Measurements from ENCODE around the gene GOLGA8J.
"Not testable (repeated sequence)": the region's sequence is repeated elsewhere in the genome, so short reads cannot be mapped to it uniquely, and the experiment has no call there.

The GOLGA8J gene

GRCh38 chr15:30103941-30104507 lies 21.3 kb downstream of the GOLGA8J start:
- not testable (repeated sequence) for H3K36me3 ChIP-seq (ENCODE audit: control insufficient read depth in 1 of 2, insufficient read depth in 2 of 2, low read length in 2 of 2); H3K27me3 ChIP-seq (ENCODE audit: insufficient read depth, low read length); H3K4ac ChIP-seq (ENCODE audit: low read depth, low read length); H2BK120ac ChIP-seq (ENCODE audit: insufficient read depth, low read length, poor library complexity); H3K18ac ChIP-seq (ENCODE audit: low read length); H4K91ac ChIP-seq (ENCODE audit: low read depth, low read length); DNase-seq; H2BK12ac ChIP-seq (ENCODE audit: low read length); H3K27ac ChIP-seq (ENCODE audit: low read depth, low read length); H2AFZ ChIP-seq (ENCODE audit: insufficient read depth, low read length, poor library complexity); H3K79me2 ChIP-seq (ENCODE audit: control insufficient read depth, insufficient read depth, low read length, poor library complexity); H3K9me3 ChIP-seq (ENCODE audit: insufficient read depth, low read depth, low read length); H3K9ac ChIP-seq (ENCODE audit: low read length); H4K12ac ChIP-seq (ENCODE audit: low read depth, low read length); H2AK5ac ChIP-seq (ENCODE audit: low read length); H2BK5ac ChIP-seq (ENCODE audit: low read depth, low read length, poor library complexity); H3K14ac ChIP-seq (ENCODE audit: low read length); H3K23ac ChIP-seq (ENCODE audit: low read length); H4K8ac ChIP-seq (ENCODE audit: low read depth, low read length); H3K4me1 ChIP-seq (ENCODE audit: control insufficient read depth in 1 of 2, insufficient read depth in 2 of 2, low read length in 2 of 2); H3K79me1 ChIP-seq (ENCODE audit: low read length)
- Histone ChIP-seq H3K4me3 (ENCODE audit: low read depth, low read length) (peak overlapping the region; percentile 68), H3K4me2 (ENCODE audit: low read length) (peak overlapping the region; percentile 75)
- no CpG with 5 or more reads among the region's 42 CpGs for WGBS (ENCODE audit: extremely low coverage, insufficient coverage, insufficient read length)

GRCh38 chr15:30110591-30110990 lies 27.8 kb downstream of the GOLGA8J start:
- not testable (repeated sequence) for H3K27ac ChIP-seq (ENCODE audit: low read depth, low read length); H2AK5ac ChIP-seq (ENCODE audit: low read length); H3K18ac ChIP-seq (ENCODE audit: low read length); H3K4ac ChIP-seq (ENCODE audit: low read depth, low read length); H3K79me1 ChIP-seq (ENCODE audit: low read length); H3K23ac ChIP-seq (ENCODE audit: low read length); H2AFZ ChIP-seq (ENCODE audit: insufficient read depth, low read length, poor library complexity); H3K4me3 ChIP-seq (ENCODE audit: low read depth, low read length); H4K12ac ChIP-seq (ENCODE audit: low read depth, low read length); H3K27me3 ChIP-seq (ENCODE audit: insufficient read depth, low read length); H4K8ac ChIP-seq (ENCODE audit: low read depth, low read length); H3K14ac ChIP-seq (ENCODE audit: low read length); H3K4me1 ChIP-seq (ENCODE audit: control insufficient read depth in 1 of 2, insufficient read depth in 2 of 2, low read length in 2 of 2); H3K9ac ChIP-seq (ENCODE audit: low read length); H3K4me2 ChIP-seq (ENCODE audit: low read length); H3K79me2 ChIP-seq (ENCODE audit: control insufficient read depth, insufficient read depth, low read length, poor library complexity); H4K91ac ChIP-seq (ENCODE audit: low read depth, low read length); H3K9me3 ChIP-seq (ENCODE audit: insufficient read depth, low read depth, low read length); H2BK120ac ChIP-seq (ENCODE audit: insufficient read depth, low read length, poor library complexity); H3K36me3 ChIP-seq (ENCODE audit: control insufficient read depth in 1 of 2, insufficient read depth in 2 of 2, low read length in 2 of 2); H2BK12ac ChIP-seq (ENCODE audit: low read length); DNase-seq; H2BK5ac ChIP-seq (ENCODE audit: low read depth, low read length, poor library complexity)
- WGBS (ENCODE audit: extremely low coverage, insufficient coverage, insufficient read length), result no CpG with 5 or more reads among the region's 4 CpGs

GRCh38 chr15:30130066-30130465 lies 47.3 kb downstream of the GOLGA8J start:
- DNase-seq, result peak in 1 of 2 donors; percentile 6
- not testable (repeated sequence) for H3K4me2 ChIP-seq (ENCODE audit: low read length); H4K12ac ChIP-seq (ENCODE audit: low read depth, low read length); H3K4me3 ChIP-seq (ENCODE audit: low read depth, low read length); H3K79me1 ChIP-seq (ENCODE audit: low read length); H3K27me3 ChIP-seq (ENCODE audit: insufficient read depth, low read length); H2BK120ac ChIP-seq (ENCODE audit: insufficient read depth, low read length, poor library complexity); H2AK5ac ChIP-seq (ENCODE audit: low read length); H3K4me1 ChIP-seq (ENCODE audit: control insufficient read depth in 1 of 2, insufficient read depth in 2 of 2, low read length in 2 of 2); H3K4ac ChIP-seq (ENCODE audit: low read depth, low read length); H3K18ac ChIP-seq (ENCODE audit: low read length); H3K27ac ChIP-seq (ENCODE audit: low read depth, low read length); H4K8ac ChIP-seq (ENCODE audit: low read depth, low read length); H3K14ac ChIP-seq (ENCODE audit: low read length); H2BK5ac ChIP-seq (ENCODE audit: low read depth, low read length, poor library complexity); H3K9ac ChIP-seq (ENCODE audit: low read length); H2AFZ ChIP-seq (ENCODE audit: insufficient read depth, low read length, poor library complexity); H3K79me2 ChIP-seq (ENCODE audit: control insufficient read depth, insufficient read depth, low read length, poor library complexity); H3K23ac ChIP-seq (ENCODE audit: low read length); H2BK12ac ChIP-seq (ENCODE audit: low read length); H3K9me3 ChIP-seq (ENCODE audit: insufficient read depth, low read depth, low read length); H4K91ac ChIP-seq (ENCODE audit: low read depth, low read length); H3K36me3 ChIP-seq (ENCODE audit: control insufficient read depth in 1 of 2, insufficient read depth in 2 of 2, low read length in 2 of 2)
- WGBS (ENCODE audit: extremely low coverage, insufficient coverage, insufficient read length), result no CpG with 5 or more reads among the region's 2 CpGs

GRCh38 chr15:30134751-30135150 lies 52.0 kb downstream of the GOLGA8J start, which contains the start of gene GOLGA8T:
GOLGA8T (plus strand) TSS chr15:30135051; CDS start chr15:30135149, 98 bp downstream.
- H3K4me1 ChIP-seq (ENCODE audit: control insufficient read depth in 1 of 2, insufficient read depth in 2 of 2, low read length in 2 of 2); H2BK120ac ChIP-seq (ENCODE audit: insufficient read depth, low read length, poor library complexity); H3K4me3 ChIP-seq (ENCODE audit: low read depth, low read length); H3K27ac ChIP-seq (ENCODE audit: low read depth, low read length); H3K18ac ChIP-seq (ENCODE audit: low read length); H3K4me2 ChIP-seq (ENCODE audit: low read length); H3K79me2 ChIP-seq (ENCODE audit: control insufficient read depth, insufficient read depth, low read length, poor library complexity); H2AFZ ChIP-seq (ENCODE audit: insufficient read depth, low read length, poor library complexity); H2BK12ac ChIP-seq (ENCODE audit: low read length); H3K79me1 ChIP-seq (ENCODE audit: low read length); H2AK5ac ChIP-seq (ENCODE audit: low read length); H4K8ac ChIP-seq (ENCODE audit: low read depth, low read length); H4K12ac ChIP-seq (ENCODE audit: low read depth, low read length); H3K9ac ChIP-seq (ENCODE audit: low read length); H3K36me3 ChIP-seq (ENCODE audit: control insufficient read depth in 1 of 2, insufficient read depth in 2 of 2, low read length in 2 of 2); H3K9me3 ChIP-seq (ENCODE audit: insufficient read depth, low read depth, low read length); H3K4ac ChIP-seq (ENCODE audit: low read depth, low read length); H4K91ac ChIP-seq (ENCODE audit: low read depth, low read length); DNase-seq; H2BK5ac ChIP-seq (ENCODE audit: low read depth, low read length, poor library complexity); H3K14ac ChIP-seq (ENCODE audit: low read length); H3K27me3 ChIP-seq (ENCODE audit: insufficient read depth, low read length); H3K23ac ChIP-seq (ENCODE audit: low read length): not testable (repeated sequence)
- WGBS (ENCODE audit: extremely low coverage, insufficient coverage, insufficient read length), result no CpG with 5 or more reads among the region's 7 CpGs

All from trophoblast cell (in vitro differentiated cells and primary cell).